Esophagus muscularis mucosa (tissue), 4 donors: ENCODE results near the gene CNOT2. TPM values are rescaled to one million over a fixed set of nuclear protein-coding genes. Genes with fewer than 3 reads are reported as not detected.

Source experiments
- DNase-seq: peaks from one replicate; pipeline ENCODE4 v3.0.0-alpha.2; 2017; ENCODE audit errors: extremely low spot score
- H3K27ac ChIP-seq, 4 donors: fragments of 200-600 bp; sonication (generic); replicated peaks in 1 of 4; 1 replicate in 3 of 4; 2 replicates in 1 of 4; pipeline ENCODE4 v1.5.1; 2016 to 2019; ENCODE audit warnings: mild to moderate bottlenecking in 1 of 4
- H3K27me3 ChIP-seq, 4 donors: fragments of 200-600 bp; sonication (generic); one replicate each; pipeline versions ENCODE4 v1.5.1 to v1.6.0; 2016 to 2019
- H3K36me3 ChIP-seq, 4 donors: fragments of 200-600 bp; sonication (generic); one replicate each; pipeline ENCODE4 v1.5.1; 2016 to 2019
- H3K4me1 ChIP-seq, 4 donors: fragments of 200-600 bp; sonication (generic); one replicate each; pipeline ENCODE4 v1.5.1; 2016 to 2019
- H3K4me3 ChIP-seq, 4 donors: fragments of 200-600 bp; sonication (generic); 1 replicate in 2 of 4; 2 replicates in 2 of 4; pipeline ENCODE4 v1.5.1; 2016 to 2019; ENCODE audit warnings: mild to moderate bottlenecking in 4 of 4, moderate library complexity in 1 of 4
- H3K9me3 ChIP-seq, 4 donors: fragments of 200-600 bp; sonication (generic); 1 replicate in 3 of 4; 2 replicates in 1 of 4; pipeline ENCODE4 v1.5.1; 2016 to 2019
- EP300 ChIP-seq: sonication (generic); formaldehyde crosslinking; IDR thresholded peaks from one replicate; pipeline ENCODE4 v1.6.1; 2017; ENCODE audit warnings: antibody characterized with exemption
- POLR2A ChIP-seq: fragments of 450-650 bp; IDR thresholded peaks from one replicate; pipeline ENCODE4 v1.6.1; 2017; ENCODE audit warnings: antibody characterized with exemption, moderate library complexity, mild to moderate bottlenecking, low read depth
- POLR2AphosphoS5 ChIP-seq, 2 donors: sonication (generic); formaldehyde crosslinking; IDR thresholded peaks; one replicate each; pipeline ENCODE4 v1.6.1; 2017; ENCODE audit warnings: antibody characterized with exemption in 2 of 2
- WGBS: methylation state at CpG from one replicate; pipeline ENCODE4 v1.1.5; 2018; 5-methylcytosine and 5-hydroxymethylcytosine counted together
- intact Hi-C: fragments of 100-400 bp; cut with DNase I; formaldehyde crosslinking; loops from one replicate; pipeline ENCODE4 v1.15.1; 2023
- total RNA-seq, 4 donors: library from RNA; depleted of rRNA; stranded (reverse); fragments of >200 nt; gene quantifications; one replicate each; pipeline versions ENCODE4 v1.1.0 to v1.2.1, GENCODE V29; 2016
- TF ChIP-seq, protein P1 (sequence below), 3 experiments: fragments of 200-600 bp in 2 of 3; fragments of 450-650 bp in 1 of 3; sonication (generic) in 2 of 3; IDR thresholded peaks; one replicate each; pipeline ENCODE4 v1.5.1; 2017 to 2019; ENCODE audit warnings: antibody characterized with exemption in 3 of 3, mild to moderate bottlenecking in 2 of 3, moderate library complexity in 1 of 3

Gene CNOT2
- total RNA-seq, 4 donors from 2014 or later = 55.6 to 87.6 (median 82.7) TPM

DNA sequence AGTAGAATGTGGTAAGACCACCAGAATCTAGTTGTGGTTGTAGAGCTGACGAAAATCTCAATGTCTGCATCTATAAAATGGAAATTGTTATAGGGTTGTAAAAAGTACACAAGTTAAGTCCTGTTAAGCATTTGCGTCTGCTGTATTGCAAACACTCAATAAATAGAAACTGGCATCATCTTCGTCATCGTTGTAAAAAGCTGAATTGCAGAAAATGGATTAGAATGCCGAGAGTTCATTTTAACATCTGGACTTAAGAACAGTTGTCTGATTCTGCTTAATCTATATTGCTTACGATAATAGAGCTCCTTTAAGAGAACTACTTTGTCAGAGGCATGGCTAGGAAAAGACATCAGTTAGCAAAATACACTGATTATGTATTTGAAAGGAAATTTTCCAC, 156.1 kb downstream of the CNOT2 start:
- 70% methylated on average over 6 of the region's 6 CpGs for WGBS

GRCh38 chr12:70400124-70400523, 156.9 kb downstream of the CNOT2 start:
- Histone ChIP-seq H3K4me3 (no peak overlapping the region), H3K4me1 (no peaks in the 10 kb centered on the region), H3K36me3 (peaks cover 0 to 4% (median 0%) of the 10 kb centered on the region in 4 donors), H3K27ac (no peak overlapping the region), H3K27me3 (no peaks in the 10 kb centered on the region), H3K9me3 (no peaks in the 10 kb centered on the region)
- TF ChIP-seq, protein P1, sequence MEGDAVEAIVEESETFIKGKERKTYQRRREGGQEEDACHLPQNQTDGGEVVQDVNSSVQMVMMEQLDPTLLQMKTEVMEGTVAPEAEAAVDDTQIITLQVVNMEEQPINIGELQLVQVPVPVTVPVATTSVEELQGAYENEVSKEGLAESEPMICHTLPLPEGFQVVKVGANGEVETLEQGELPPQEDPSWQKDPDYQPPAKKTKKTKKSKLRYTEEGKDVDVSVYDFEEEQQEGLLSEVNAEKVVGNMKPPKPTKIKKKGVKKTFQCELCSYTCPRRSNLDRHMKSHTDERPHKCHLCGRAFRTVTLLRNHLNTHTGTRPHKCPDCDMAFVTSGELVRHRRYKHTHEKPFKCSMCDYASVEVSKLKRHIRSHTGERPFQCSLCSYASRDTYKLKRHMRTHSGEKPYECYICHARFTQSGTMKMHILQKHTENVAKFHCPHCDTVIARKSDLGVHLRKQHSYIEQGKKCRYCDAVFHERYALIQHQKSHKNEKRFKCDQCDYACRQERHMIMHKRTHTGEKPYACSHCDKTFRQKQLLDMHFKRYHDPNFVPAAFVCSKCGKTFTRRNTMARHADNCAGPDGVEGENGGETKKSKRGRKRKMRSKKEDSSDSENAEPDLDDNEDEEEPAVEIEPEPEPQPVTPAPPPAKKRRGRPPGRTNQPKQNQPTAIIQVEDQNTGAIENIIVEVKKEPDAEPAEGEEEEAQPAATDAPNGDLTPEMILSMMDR (IDR thresholded peaks at IDR 0.05) = no peak
- TF ChIP-seq POLR2AphosphoS5 (IDR thresholded peaks at IDR 0.05) (no peak), EP300 (no peak), POLR2A (no peak)
- intact Hi-C loops = no loop called here
- 64% methylated on average over 3 of the region's 3 CpGs for WGBS
- DNase-seq = no peak

More for the DNA sequence above, 156.1 kb downstream of the CNOT2 start:
- Histone ChIP-seq H3K27ac (no peak overlapping the region), H3K9me3 (no peaks in the 10 kb centered on the region), H3K36me3 (peaks cover 0 to 4% (median 0%) of the 10 kb centered on the region in 4 donors), H3K4me1 (no peaks in the 10 kb centered on the region), H3K4me3 (no peak overlapping the region), H3K27me3 (no peaks in the 10 kb centered on the region)
- TF ChIP-seq EP300 = no peak
- no peak for TF ChIP-seq POLR2A
- TF ChIP-seq, protein P1 (IDR thresholded peaks at IDR 0.05) = no peak
- intact Hi-C loops = no loop called here
- no peak for DNase-seq

DNA sequence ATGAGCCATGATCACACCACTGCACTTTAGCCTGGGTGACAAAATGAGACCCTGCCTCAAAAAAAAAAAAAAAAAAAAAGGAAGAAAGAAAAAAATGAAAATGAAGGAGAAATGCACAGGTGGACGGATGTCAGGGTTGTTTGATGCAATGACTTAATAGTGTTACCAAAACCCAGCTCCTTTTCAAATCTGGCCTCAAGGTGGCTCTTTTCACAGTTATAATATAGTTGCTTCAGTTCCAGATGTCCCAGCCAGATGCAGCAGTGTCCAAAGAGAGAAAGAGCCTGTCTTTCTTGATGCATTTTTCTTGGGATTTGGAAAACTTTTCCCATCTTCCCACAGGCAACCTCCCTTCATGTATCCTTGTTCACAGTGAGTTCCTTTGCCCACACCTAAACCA, 159.4 kb downstream of the CNOT2 start:
- no peaks in the 10 kb centered on the region for H3K9me3 ChIP-seq
- no peak for DNase-seq
- H3K27ac ChIP-seq = no peak overlapping the region
- intact Hi-C loops = no loop called here
- no peak overlapping the region for H3K4me3 ChIP-seq
- 79% methylated on average over 1 of the region's 1 CpG for WGBS
- no peaks in the 10 kb centered on the region for H3K4me1 ChIP-seq
- no peaks in the 10 kb centered on the region for H3K27me3 ChIP-seq
- H3K36me3 ChIP-seq = peaks cover 0 to 4% (median 0%) of the 10 kb centered on the region in 4 donors
- TF ChIP-seq, protein P1 (IDR thresholded peaks at IDR 0.05) = no peak
- TF ChIP-seq POLR2A = no peak
- no peak for TF ChIP-seq EP300
- no peak for TF ChIP-seq POLR2AphosphoS5 (IDR thresholded peaks at IDR 0.05)

GRCh38 chr12:70403826-70404225, 160.6 kb downstream of the CNOT2 start:
- H3K36me3 ChIP-seq = peaks cover 0 to 4% (median 0%) of the 10 kb centered on the region in 4 donors
- no peak overlapping the region for H3K27ac ChIP-seq
- intact Hi-C loops = no loop called here
- TF ChIP-seq POLR2AphosphoS5 (IDR thresholded peaks at IDR 0.05) = no peak
- TF ChIP-seq, protein P1 (IDR thresholded peaks at IDR 0.05) = no peak
- TF ChIP-seq POLR2A = no peak
- no peak for TF ChIP-seq EP300
- H3K4me1 ChIP-seq = no peaks in the 10 kb centered on the region
- H3K27me3 ChIP-seq = no peaks in the 10 kb centered on the region
- no peak overlapping the region for H3K4me3 ChIP-seq
- DNase-seq = no peak
- H3K9me3 ChIP-seq = no peaks in the 10 kb centered on the region

Other genes with a start within 250 kb of the CNOT2 start
- gene KCNMB4, start 122.9 kb downstream of the CNOT2 start, total RNA-seq = 10 to 100 TPM in 1 of 4 donors, 1 to 10 TPM in 3; 6.6 to 10.3 (median 8.0) TPM